ENCODE data around the gene VWF.

Gene VWF

GRCh38 chr12:6171409-6172015 lies 47.0 kb upstream of the VWF start:
- no peak for DNase-seq (ENCODE audit: low read depth in 1 of 2, low spot score in 1 of 2)
- no peak for TF ChIP-seq REST (IDR thresholded peaks at IDR 0.05; ENCODE audit: insufficient replicate concordance, low read depth)
- no peak for TF ChIP-seq POLR2AphosphoS5 (IDR thresholded peaks at IDR 0.05; ENCODE audit: low read depth)
- no peak for TF ChIP-seq GABPA (IDR thresholded peaks at IDR 0.05; ENCODE audit: low read depth)
- TF ChIP-seq CTCF (IDR thresholded peaks at IDR 0.05; ENCODE audit: insufficient read depth, low read length) = no peak
- TF ChIP-seq SPI1 (IDR thresholded peaks at IDR 0.05; ENCODE audit: borderline replicate concordance, low read depth) = no peak
- H3K27ac ChIP-seq (replicated peaks) = no peak overlapping the region
- H3K4me3 ChIP-seq (replicated peaks; ENCODE audit: insufficient read depth, low read length) = no peak overlapping the region
- no peaks in the 10 kb centered on the region for H3K27me3 ChIP-seq (ENCODE audit: insufficient read depth, poor library complexity, severe bottlenecking)

- H3K27me3 ChIP-seq (ENCODE audit: insufficient read depth, poor library complexity, severe bottlenecking) = no peaks in the 10 kb centered on the region
- peak; percentile 82 for DNase-seq (ENCODE audit: low read depth in 1 of 2, low spot score in 1 of 2)
- H3K4me3 ChIP-seq (replicated peaks; ENCODE audit: insufficient read depth, low read length) = no peak overlapping the region
- H3K27ac ChIP-seq (replicated peaks) = peak overlapping the region; percentile 58
- no peak for TF ChIP-seq SPI1 (IDR thresholded peaks at IDR 0.05; ENCODE audit: borderline replicate concordance, low read depth)
- TF ChIP-seq POLR2AphosphoS5 (IDR thresholded peaks at IDR 0.05; ENCODE audit: low read depth) = peak; percentile 78
These were observed 43.1 kb upstream of the VWF start for GRCh38 chr12:6167327-6168280.

- Histone ChIP-seq H3K27me3 (ENCODE audit: insufficient read depth, poor library complexity, severe bottlenecking) (no peaks in the 10 kb centered on the region), H3K4me3 (replicated peaks; ENCODE audit: insufficient read depth, low read length) (no peak overlapping the region)
- no peak for TF ChIP-seq GABPA (IDR thresholded peaks at IDR 0.05; ENCODE audit: low read depth)
These were observed 42.3 kb upstream of the VWF start for GRCh38 chr12:6166808-6167207.

DNA sequence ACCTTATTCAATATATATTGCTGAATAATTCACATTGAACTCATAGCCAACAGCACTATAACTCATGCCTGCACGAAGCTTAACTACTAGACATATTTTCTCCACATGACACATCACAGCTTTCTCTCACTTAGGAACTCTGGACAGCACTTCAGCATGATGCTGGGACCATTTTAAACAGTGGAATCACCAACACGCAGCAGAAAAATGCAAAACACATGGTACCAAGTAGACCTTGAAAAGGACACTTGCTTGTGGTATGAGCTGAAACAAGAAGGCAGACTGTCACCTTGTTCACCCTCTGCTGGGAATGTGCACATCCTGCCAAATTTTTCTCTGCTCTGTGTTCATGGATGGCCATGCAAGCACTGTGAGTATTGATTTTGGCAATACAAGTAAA lies 40.9 kb upstream of the VWF start:
- H3K27me3 ChIP-seq (ENCODE audit: insufficient read depth, poor library complexity, severe bottlenecking) = no peaks in the 10 kb centered on the region
- no peak overlapping the region for H3K27ac ChIP-seq (replicated peaks)
- H3K4me3 ChIP-seq (replicated peaks; ENCODE audit: insufficient read depth, low read length) = no peak overlapping the region
- TF ChIP-seq REST (IDR thresholded peaks at IDR 0.05; ENCODE audit: insufficient replicate concordance, low read depth) (no peak), GABPA (IDR thresholded peaks at IDR 0.05; ENCODE audit: low read depth) (no peak), SPI1 (IDR thresholded peaks at IDR 0.05; ENCODE audit: borderline replicate concordance, low read depth) (no peak), CTCF (IDR thresholded peaks at IDR 0.05; ENCODE audit: insufficient read depth, low read length) (no peak), POLR2AphosphoS5 (IDR thresholded peaks at IDR 0.05; ENCODE audit: low read depth) (no peak)
- DNase-seq (ENCODE audit: low read depth in 1 of 2, low spot score in 1 of 2) = no peak

More at GRCh38 chr12:6166808-6167207, 42.3 kb upstream of the VWF start:
- DNase-seq (ENCODE audit: low read depth in 1 of 2, low spot score in 1 of 2) = no peak
- H3K27ac ChIP-seq (replicated peaks) = peak overlapping the region; percentile 58
